Mammary epithelial cell (primary cell): ENCODE data around the gene SPRTN.

Experiments used
- EZH2 ChIP-seq: IDR thresholded peaks from 2 replicates; pipeline ENCODE4 v1.6.1; 2012; ENCODE audit warnings: low read length, inconsistent platforms, borderline replicate concordance
- TF ChIP-seq, protein P1 (sequence below), 2 donors: IDR thresholded peaks in 1 of 2; conservative IDR thresholded peaks in 1 of 2; 2 replicates each; pipeline ENCODE4 v1.5.1; 2011 to 2012; ENCODE audit warnings: inconsistent platforms in 2 of 2, low read length in 2 of 2, mild to moderate bottlenecking in 2 of 2, control low read depth in 1 of 2, low read depth in 1 of 2; ENCODE audit not compliant: insufficient read depth in 1 of 2; ENCODE audit errors: extremely low read depth in 1 of 2

DNA sequence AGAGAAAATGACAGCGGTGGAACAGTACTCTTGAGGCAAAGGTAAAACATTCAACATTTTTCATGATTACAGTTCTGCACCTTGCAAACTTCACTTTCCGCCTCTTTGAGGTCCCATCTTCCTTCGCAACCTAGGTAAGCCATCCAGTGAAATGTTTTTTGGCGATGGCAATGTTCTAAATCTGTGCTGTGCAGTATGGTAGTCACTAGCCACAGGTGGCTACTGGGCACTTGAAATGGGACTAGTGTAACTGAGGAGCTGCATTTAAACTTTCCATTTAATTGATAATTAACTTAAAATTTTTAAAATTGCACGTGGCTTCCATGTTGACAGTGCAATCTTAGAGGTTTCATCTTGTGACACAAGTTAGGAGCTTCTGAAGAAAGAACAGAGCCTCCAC is 13.4 kb upstream of the SPRTN start:
- TF ChIP-seq, protein P1, sequence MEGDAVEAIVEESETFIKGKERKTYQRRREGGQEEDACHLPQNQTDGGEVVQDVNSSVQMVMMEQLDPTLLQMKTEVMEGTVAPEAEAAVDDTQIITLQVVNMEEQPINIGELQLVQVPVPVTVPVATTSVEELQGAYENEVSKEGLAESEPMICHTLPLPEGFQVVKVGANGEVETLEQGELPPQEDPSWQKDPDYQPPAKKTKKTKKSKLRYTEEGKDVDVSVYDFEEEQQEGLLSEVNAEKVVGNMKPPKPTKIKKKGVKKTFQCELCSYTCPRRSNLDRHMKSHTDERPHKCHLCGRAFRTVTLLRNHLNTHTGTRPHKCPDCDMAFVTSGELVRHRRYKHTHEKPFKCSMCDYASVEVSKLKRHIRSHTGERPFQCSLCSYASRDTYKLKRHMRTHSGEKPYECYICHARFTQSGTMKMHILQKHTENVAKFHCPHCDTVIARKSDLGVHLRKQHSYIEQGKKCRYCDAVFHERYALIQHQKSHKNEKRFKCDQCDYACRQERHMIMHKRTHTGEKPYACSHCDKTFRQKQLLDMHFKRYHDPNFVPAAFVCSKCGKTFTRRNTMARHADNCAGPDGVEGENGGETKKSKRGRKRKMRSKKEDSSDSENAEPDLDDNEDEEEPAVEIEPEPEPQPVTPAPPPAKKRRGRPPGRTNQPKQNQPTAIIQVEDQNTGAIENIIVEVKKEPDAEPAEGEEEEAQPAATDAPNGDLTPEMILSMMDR (conservative IDR thresholded peaks at IDR 0.05 in 1 of 2, IDR thresholded peaks at IDR 0.05 in 1 of 2; ENCODE audit: extremely low read depth in 1 of 2, insufficient read depth in 1 of 2, low read depth in 1 of 2, low read length in 2 of 2) = no peak
- no peak for TF ChIP-seq EZH2
